HCT116 (cell line): Measurements from ENCODE around the gene DAND5.

ENCODE experiments used
- ATF3 ChIP-seq: IDR thresholded peaks from 2 replicates; pipeline ENCODE4 v1.6.1; 2012
- CTCF ChIP-seq, 3 experiments: fragments of 200-600 bp in 1 of 3; sonication (generic) in 1 of 3; IDR thresholded peaks in 2 of 3; conservative IDR thresholded peaks in 1 of 3; 2 replicates each; pipeline ENCODE4 v1.5.1; 2012 to 2017; ENCODE audit warnings: low read depth in 2 of 3, low read length in 2 of 3, antibody characterized with exemption in 1 of 3, borderline replicate concordance in 1 of 3, control low read depth in 1 of 3, mild to moderate bottlenecking in 1 of 3, mixed read lengths in 1 of 3, mixed run types in 1 of 3, moderate library complexity in 1 of 3; ENCODE audit not compliant: insufficient read depth in 1 of 3
- ELF1 ChIP-seq: IDR thresholded peaks from 2 replicates; pipeline ENCODE4 v1.6.1; 2012; ENCODE audit warnings: low read depth, borderline replicate concordance
- EZH2phosphoT487 ChIP-seq: fragments of 200-600 bp; IDR thresholded peaks from 2 replicates; pipeline ENCODE4 v1.6.1; 2018; ENCODE audit warnings: antibody characterized with exemption, borderline replicate concordance
- POLR2A ChIP-seq: IDR thresholded peaks from 2 replicates; pipeline ENCODE4 v1.7.0; 2011; ENCODE audit warnings: borderline replicate concordance; ENCODE audit not compliant: insufficient read depth, insufficient read length; ENCODE audit errors: extremely low read depth
- POLR2AphosphoS5 ChIP-seq: IDR thresholded peaks from 2 replicates; pipeline ENCODE4 v1.6.1; 2011; ENCODE audit warnings: mild to moderate bottlenecking, low read depth, low read length, moderate library complexity
- REST ChIP-seq: IDR thresholded peaks from 2 replicates; pipeline ENCODE4 v1.6.1; 2012; ENCODE audit warnings: low read depth
- SRF ChIP-seq: IDR thresholded peaks from 2 replicates; pipeline ENCODE4 v1.6.1; 2012; ENCODE audit warnings: low read depth
- YY1 ChIP-seq: IDR thresholded peaks from 2 replicates; pipeline ENCODE4 v1.6.1; 2011; ENCODE audit warnings: low read length, low read depth, moderate library complexity, mild to moderate bottlenecking; ENCODE audit not compliant: insufficient replicate concordance; ENCODE audit errors: extremely low read depth
- ZNF274 ChIP-seq: fragments of 200-500 bp; sonication (Bioruptor generic); IDR thresholded peaks from 2 replicates; pipeline ENCODE4 v1.6.1; 2014; ENCODE audit warnings: mild to moderate bottlenecking, low read depth, low read length, inconsistent platforms

- TF ChIP-seq CTCF (IDR thresholded peaks at IDR 0.05 in 2 of 3, conservative IDR thresholded peaks at IDR 0.05 in 1 of 3; ENCODE audit: borderline replicate concordance in 1 of 3, insufficient read depth in 1 of 3, low read depth in 2 of 3, low read length in 2 of 3), result no peak
- no peak for TF ChIP-seq POLR2AphosphoS5
- no peak for TF ChIP-seq POLR2A
- no peak for TF ChIP-seq SRF
- TF ChIP-seq ZNF274, result no peak
- TF ChIP-seq ATF3, result no peak
- no peak for TF ChIP-seq EZH2phosphoT487
- TF ChIP-seq REST, result no peak
- no peak for TF ChIP-seq YY1
- no peak for TF ChIP-seq ELF1
Measured at GRCh38 chr19:12930002-12930645, 39.3 kb upstream of the DAND5 start.
